Measurements from ENCODE around the gene SUGCT. TPM values are rescaled to one million over a fixed set of nuclear protein-coding genes. Genes with fewer than 3 reads are reported as not detected.

SUGCT gene
- total RNA-seq, 1 experiment from 2014 or later: 1.6 TPM

- H3K27me3 Mint-ChIP-seq (ENCODE audit: unreplicated experiment): no peaks in the 10 kb centered on the region
Observed at GRCh38 chr7:40765639-40766038, 630.8 kb downstream of the SUGCT start.

GRCh38 chr7:40772096-40772495 lies 637.3 kb downstream of the SUGCT start:
- Mint-ChIP-seq H3K4me1 (ENCODE audit: low read depth, unreplicated experiment) (no peaks in the 10 kb centered on the region), H3K27ac (ENCODE audit: unreplicated experiment) (no peak overlapping the region), H3K36me3 (ENCODE audit: insufficient read depth, unreplicated experiment) (no peaks in the 10 kb centered on the region), H3K4me3 (ENCODE audit: low read depth, unreplicated experiment) (no peak overlapping the region), H3K9me3 (ENCODE audit: low read depth, unreplicated experiment) (no peaks in the 10 kb centered on the region), H3K27me3 (ENCODE audit: unreplicated experiment) (no peaks in the 10 kb centered on the region)
- no peak for DNase-seq
- intact Hi-C loops (cut with micrococcal nuclease; ENCODE audit: unreplicated experiment): no loop called here
- no TSS peak for BruUV-seq (replicated peaks)
- TF ChIP-seq CTCF (IDR thresholded peaks at IDR 0.05; ENCODE audit: unreplicated experiment): no peak
- CTCF ChIA-PET: interaction anchor here (0.7 kb wide), 1 partner anchor 584 kb away, joined by 3 read pairs; no protein-coding TSS in a partner anchor

More at GRCh38 chr7:40765639-40766038, 630.8 kb downstream of the SUGCT start:
- DNase-seq: no peak
- Mint-ChIP-seq H3K4me1 (ENCODE audit: low read depth, unreplicated experiment) (peaks cover 8% of the 10 kb centered on the region), H3K36me3 (ENCODE audit: insufficient read depth, unreplicated experiment) (no peaks in the 10 kb centered on the region), H3K27ac (ENCODE audit: unreplicated experiment) (no peak overlapping the region), H3K9me3 (ENCODE audit: low read depth, unreplicated experiment) (no peaks in the 10 kb centered on the region), H3K4me3 (ENCODE audit: low read depth, unreplicated experiment) (no peak overlapping the region)
- intact Hi-C loops (cut with micrococcal nuclease; ENCODE audit: unreplicated experiment): no loop called here
- no TSS peak for BruUV-seq (replicated peaks)
- CTCF ChIA-PET: no interaction called here
- no peak for TF ChIP-seq CTCF (IDR thresholded peaks at IDR 0.05; ENCODE audit: unreplicated experiment)

GRCh38 chr7:40773656-40774055 lies 638.9 kb downstream of the SUGCT start:
- no peaks in the 10 kb centered on the region for H3K27me3 Mint-ChIP-seq (ENCODE audit: unreplicated experiment)
- no TSS peak for BruUV-seq (replicated peaks)
- H3K4me3 Mint-ChIP-seq (ENCODE audit: low read depth, unreplicated experiment): no peak overlapping the region
- H3K4me1 Mint-ChIP-seq (ENCODE audit: low read depth, unreplicated experiment): no peaks in the 10 kb centered on the region
- CTCF ChIA-PET: no interaction called here
- intact Hi-C loops (cut with micrococcal nuclease; ENCODE audit: unreplicated experiment): no loop called here
- no peaks in the 10 kb centered on the region for H3K36me3 Mint-ChIP-seq (ENCODE audit: insufficient read depth, unreplicated experiment)
- no peak for TF ChIP-seq CTCF (IDR thresholded peaks at IDR 0.05; ENCODE audit: unreplicated experiment)
- H3K27ac Mint-ChIP-seq (ENCODE audit: unreplicated experiment): no peak overlapping the region
- DNase-seq: no peak
- H3K9me3 Mint-ChIP-seq (ENCODE audit: low read depth, unreplicated experiment): no peaks in the 10 kb centered on the region

GRCh38 chr7:40775877-40776276 lies 641.1 kb downstream of the SUGCT start:
- Mint-ChIP-seq H3K9me3 (ENCODE audit: low read depth, unreplicated experiment) (no peaks in the 10 kb centered on the region), H3K4me3 (ENCODE audit: low read depth, unreplicated experiment) (no peak overlapping the region), H3K27me3 (ENCODE audit: unreplicated experiment) (no peaks in the 10 kb centered on the region), H3K27ac (ENCODE audit: unreplicated experiment) (no peak overlapping the region), H3K4me1 (ENCODE audit: low read depth, unreplicated experiment) (no peaks in the 10 kb centered on the region), H3K36me3 (ENCODE audit: insufficient read depth, unreplicated experiment) (no peaks in the 10 kb centered on the region)
- TF ChIP-seq CTCF (IDR thresholded peaks at IDR 0.05; ENCODE audit: unreplicated experiment): no peak
- no TSS peak for BruUV-seq (replicated peaks)
- CTCF ChIA-PET: no interaction called here
- DNase-seq: no peak
- intact Hi-C loops (cut with micrococcal nuclease; ENCODE audit: unreplicated experiment): no loop called here

Data from Calu3 (cell line).